Gastrocnemius medialis (tissue), 4 donors: ENCODE data around the gene TMEM252.
A peak's percentile ranks its signal among the peaks of the same experiment; 100 is the strongest.

Experiments used
- CTCF ChIP-seq, 5 experiments: fragments of 450-650 bp in 3 of 5; fragments of 200-600 bp in 2 of 5; sonication (generic) in 2 of 5; IDR thresholded peaks in 4 of 5; conservative IDR thresholded peaks in 1 of 5; 1 replicate in 4 of 5; 2 replicates in 1 of 5; pipeline ENCODE4 v1.5.1; 2016 to 2019; ENCODE audit warnings: antibody characterized with exemption in 5 of 5, mild to moderate bottlenecking in 3 of 5, moderate library complexity in 3 of 5
- POLR2A ChIP-seq, 2 donors: fragments of 450-650 bp; IDR thresholded peaks; one replicate each; pipeline ENCODE4 v1.6.1; 2017; ENCODE audit warnings: antibody characterized with exemption in 2 of 2, mild to moderate bottlenecking in 2 of 2, moderate library complexity in 2 of 2

DNA sequence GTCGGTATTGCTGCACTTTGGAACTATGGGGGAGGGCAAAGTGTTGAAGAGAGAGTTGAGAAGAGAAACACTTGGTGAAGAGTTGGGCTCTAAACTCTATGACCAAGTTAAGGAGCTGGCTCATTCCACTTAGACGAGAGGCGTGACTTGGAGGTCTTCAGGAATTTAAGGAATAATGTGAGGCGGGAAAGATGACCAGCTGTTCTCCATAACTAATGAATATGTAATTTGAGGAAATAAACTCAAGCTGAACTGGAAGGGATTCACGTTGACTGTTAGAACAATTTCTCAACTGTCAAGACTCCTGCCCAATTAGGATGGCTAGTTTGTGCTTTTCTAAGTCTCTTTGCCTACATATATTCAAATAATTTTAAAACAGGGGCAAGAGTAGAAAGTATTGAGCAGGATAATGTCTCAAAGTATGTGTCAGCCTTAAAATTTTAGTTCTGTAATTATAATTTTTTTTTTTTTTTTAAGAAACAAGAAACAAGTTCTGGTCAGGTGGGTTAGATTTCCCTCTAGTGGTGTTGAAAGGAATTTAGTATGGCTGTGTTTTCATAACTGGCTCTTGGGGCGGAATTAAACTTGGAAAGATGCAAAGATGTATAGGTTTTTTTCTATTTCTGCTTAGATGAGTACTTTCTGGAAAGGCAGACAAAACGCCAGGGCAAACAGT, 33.4 kb downstream of the TMEM252 start:
- TF ChIP-seq CTCF (IDR thresholded peaks at IDR 0.05 in 4 of 5, conservative IDR thresholded peaks at IDR 0.05 in 1 of 5) (peak; percentile 54 to 73 (median 65)), POLR2A (IDR thresholded peaks at IDR 0.05) (no peak)
